ENCODE results near the gene PCDH1. TPM values are rescaled to one million over a fixed set of nuclear protein-coding genes. Genes with fewer than 3 reads are reported as not detected.

PCDH1 gene
- total RNA-seq, 2 donors from 2014 or later, result 45.4 to 69.7 TPM

- Histone ChIP-seq H3K27me3 (ENCODE audit: control insufficient read depth, insufficient read depth, low read length, poor library complexity, severe bottlenecking) (no peaks in the 10 kb centered on the region), H3K36me3 (ENCODE audit: control insufficient read depth, insufficient read depth, low read length) (no peaks in the 10 kb centered on the region), H3K4me3 (ENCODE audit: low read length) (no peak overlapping the region), H3K9ac (ENCODE audit: extremely low read depth, low read length, poor library complexity, severe bottlenecking) (no peak overlapping the region), H3K4me1 (ENCODE audit: control insufficient read depth, insufficient read depth, low read length) (peaks cover 25% of the 10 kb centered on the region), H3K27ac (ENCODE audit: low read depth, low read length) (no peak overlapping the region), H3K9me3 (ENCODE audit: control insufficient read depth, low read length) (no peaks in the 10 kb centered on the region)
- peaks cover 78% of the 10 kb centered on the region for H3K4me1 Mint-ChIP-seq
- 0 to 8% methylated on average over 2 to 4 of the region's 7 CpGs for WGBS, 2 experiments (ENCODE audit: insufficient coverage in 1 of 2, insufficient read length in 1 of 2)
- DNase-seq, result peak; percentile 91
- H3K27ac Mint-ChIP-seq, result peak overlapping the region; percentile 36
- TF ChIP-seq CTCF (conservative IDR thresholded peaks at IDR 0.05), result peak; percentile 69
- peak overlapping the region; percentile 21 for H3K4me3 Mint-ChIP-seq
- no peaks in the 10 kb centered on the region for H3K27me3 Mint-ChIP-seq (ENCODE audit: insufficient read depth)
- no peaks in the 10 kb centered on the region for H3K36me3 Mint-ChIP-seq (ENCODE audit: low read depth)
- H3K9me3 Mint-ChIP-seq, result no peaks in the 10 kb centered on the region
These were observed 32.8 kb downstream of the PCDH1 start for GRCh38 chr5:141845371-141845851.

DNA sequence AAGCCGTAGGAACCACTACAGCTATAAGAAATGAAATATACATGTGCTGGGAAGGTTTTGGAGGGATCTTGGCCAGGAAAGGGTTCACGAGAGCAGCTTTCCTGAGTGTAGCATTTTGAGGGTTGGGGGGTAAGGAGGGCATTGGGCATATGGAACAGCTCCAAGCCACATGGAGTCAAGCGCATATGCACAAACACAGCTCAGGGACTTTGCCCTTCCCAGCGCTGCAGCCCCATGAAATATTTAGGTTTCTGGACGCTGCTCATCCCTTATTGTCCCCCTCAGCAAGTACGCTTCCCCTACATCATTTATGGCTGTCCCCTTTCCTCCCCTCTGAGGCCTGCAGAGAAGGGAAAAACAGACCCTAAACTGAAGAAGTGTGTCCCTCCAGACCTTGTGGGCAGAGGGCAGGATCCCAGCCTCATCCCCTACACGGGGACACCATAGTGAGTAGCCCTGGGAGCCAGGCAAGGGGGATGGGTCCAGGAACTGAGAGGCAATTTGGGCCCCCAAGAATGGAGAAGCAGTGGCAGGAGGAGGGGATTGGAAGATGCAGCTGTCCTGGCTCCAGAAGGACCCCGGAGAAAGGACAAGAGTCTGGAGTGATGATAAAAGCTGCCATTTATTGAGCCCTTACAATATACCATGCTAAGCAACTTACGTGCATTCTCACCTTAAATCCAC, 33.7 kb downstream of the PCDH1 start:
- TF ChIP-seq CTCF (conservative IDR thresholded peaks at IDR 0.05), result no peak
- Mint-ChIP-seq H3K4me3 (peak overlapping the region; percentile 21), H3K36me3 (ENCODE audit: low read depth) (no peaks in the 10 kb centered on the region), H3K4me1 (peaks cover 83% of the 10 kb centered on the region), H3K27ac (peak overlapping the region; percentile 65), H3K27me3 (ENCODE audit: insufficient read depth) (no peaks in the 10 kb centered on the region), H3K9me3 (no peaks in the 10 kb centered on the region)
- Histone ChIP-seq H3K36me3 (ENCODE audit: control insufficient read depth, insufficient read depth, low read length) (no peaks in the 10 kb centered on the region), H3K27me3 (ENCODE audit: control insufficient read depth, insufficient read depth, low read length, poor library complexity, severe bottlenecking) (no peaks in the 10 kb centered on the region), H3K4me3 (ENCODE audit: low read length) (no peak overlapping the region), H3K9me3 (ENCODE audit: control insufficient read depth, low read length) (no peaks in the 10 kb centered on the region), H3K4me1 (ENCODE audit: control insufficient read depth, insufficient read depth, low read length) (peaks cover 25% of the 10 kb centered on the region), H3K27ac (ENCODE audit: low read depth, low read length) (no peak overlapping the region), H3K9ac (ENCODE audit: extremely low read depth, low read length, poor library complexity, severe bottlenecking) (no peak overlapping the region)
- peak; percentile 54 for DNase-seq
- WGBS, 2 experiments (ENCODE audit: insufficient coverage in 1 of 2, insufficient read length in 1 of 2), result 90 to 92% methylated on average over 7 to 9 of the region's 9 CpGs

DNA sequence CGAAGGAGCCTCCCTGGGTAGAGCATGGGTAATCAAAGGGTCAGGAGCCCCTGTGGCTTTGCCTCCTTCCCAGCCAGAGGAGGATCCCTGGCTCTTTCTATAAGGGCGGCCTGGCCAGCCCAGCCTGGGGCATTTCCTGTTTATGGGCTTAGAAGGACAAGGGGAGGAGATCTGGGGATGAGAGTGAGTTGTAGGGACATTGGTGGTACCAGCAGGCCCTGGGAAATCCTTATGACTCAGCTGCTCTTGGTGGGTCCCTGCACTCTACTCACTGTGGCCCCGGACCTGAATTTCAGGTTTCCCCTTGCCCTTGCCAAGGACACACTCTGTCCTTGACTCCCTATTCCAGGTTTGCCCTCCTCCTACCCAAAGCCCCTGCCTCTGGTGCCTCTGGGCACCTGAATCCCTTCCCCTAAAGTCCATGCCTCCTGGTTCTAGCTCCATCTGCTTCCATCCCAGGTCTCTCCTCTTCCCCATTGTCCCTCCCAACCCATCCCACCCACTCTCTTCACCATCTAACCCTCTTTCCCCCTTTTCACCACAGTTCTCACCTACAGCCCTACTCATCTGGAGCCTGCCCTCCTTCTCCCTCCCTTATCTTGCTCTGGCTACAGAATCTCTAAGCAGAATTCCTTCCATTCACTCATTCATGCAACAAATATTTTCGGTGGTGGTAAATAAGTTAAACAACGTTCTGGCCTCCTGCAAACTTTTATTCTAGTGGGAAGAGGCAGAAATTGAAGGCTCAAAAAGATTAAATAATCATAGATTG, 34.9 kb downstream of the PCDH1 start:
- no peak overlapping the region for H3K9ac ChIP-seq (ENCODE audit: extremely low read depth, low read length, poor library complexity, severe bottlenecking)
- no peaks in the 10 kb centered on the region for H3K36me3 ChIP-seq (ENCODE audit: control insufficient read depth, insufficient read depth, low read length)
- Mint-ChIP-seq H3K27me3 (ENCODE audit: insufficient read depth) (no peaks in the 10 kb centered on the region), H3K4me1 (peaks cover 82% of the 10 kb centered on the region), H3K36me3 (ENCODE audit: low read depth) (no peaks in the 10 kb centered on the region), H3K9me3 (no peaks in the 10 kb centered on the region), H3K27ac (peak overlapping the region; percentile 85), H3K4me3 (no peak overlapping the region)
- TF ChIP-seq CTCF (conservative IDR thresholded peaks at IDR 0.05), result no peak
- H3K27ac ChIP-seq (ENCODE audit: low read depth, low read length), result no peak overlapping the region
- H3K27me3 ChIP-seq (ENCODE audit: control insufficient read depth, insufficient read depth, low read length, poor library complexity, severe bottlenecking), result no peaks in the 10 kb centered on the region
- no peak overlapping the region for H3K4me3 ChIP-seq (ENCODE audit: low read length)
- WGBS, 2 experiments (ENCODE audit: insufficient coverage in 1 of 2, insufficient read length in 1 of 2), result 44 to 54% methylated on average over 1 to 5 of the region's 5 CpGs
- H3K4me1 ChIP-seq (ENCODE audit: control insufficient read depth, insufficient read depth, low read length), result peaks cover 25% of the 10 kb centered on the region
- peak; percentile 87 for DNase-seq
- H3K9me3 ChIP-seq (ENCODE audit: control insufficient read depth, low read length), result no peaks in the 10 kb centered on the region

Measured in endodermal cell (in vitro differentiated cells).